Endodermal cell (in vitro differentiated cells): ENCODE measurements around the gene TIAM1. TPM values are rescaled to one million over a fixed set of nuclear protein-coding genes. Genes with fewer than 3 reads are reported as not detected.
"Not testable (repeated sequence)": the region's sequence is repeated elsewhere in the genome, so short reads cannot be mapped to it uniquely, and the experiment has no call there.

Source experiments
- DNase-seq: peaks from one replicate; pipeline ENCODE4 v3.0.0-alpha.2; 2017
- H3K27ac ChIP-seq: 2 replicates; pipeline ENCODE4 v1.5.1; 2013; ENCODE audit warnings: mild to moderate bottlenecking, low read depth, low read length, moderate library complexity
- H3K27me3 ChIP-seq: 2 replicates; pipeline ENCODE4 v1.6.1; 2013; ENCODE audit warnings: mild to moderate bottlenecking, low read length, moderate library complexity; ENCODE audit not compliant: insufficient read depth, control insufficient read depth, poor library complexity, severe bottlenecking
- H3K36me3 ChIP-seq: 2 replicates; pipeline ENCODE4 v1.7.0; 2013; ENCODE audit warnings: mild to moderate bottlenecking, low read length, moderate library complexity; ENCODE audit not compliant: control insufficient read depth, insufficient read depth
- H3K4me1 ChIP-seq: one replicate; pipeline ENCODE4 v1.7.0; 2013; ENCODE audit warnings: low read length; ENCODE audit not compliant: control insufficient read depth, insufficient read depth
- H3K4me3 ChIP-seq: 2 replicates; pipeline ENCODE4 v1.5.1; 2013; ENCODE audit warnings: mild to moderate bottlenecking, low read length, moderate library complexity
- H3K9ac ChIP-seq: 2 replicates; pipeline ENCODE4 v1.6.1; 2013; ENCODE audit warnings: mild to moderate bottlenecking, low read length, moderate library complexity; ENCODE audit not compliant: poor library complexity, severe bottlenecking; ENCODE audit errors: extremely low read depth
- H3K9me3 ChIP-seq: 2 replicates; pipeline ENCODE4 v1.6.1; 2013; ENCODE audit warnings: mild to moderate bottlenecking, low read length, moderate library complexity; ENCODE audit not compliant: control insufficient read depth
- H3K27ac Mint-ChIP-seq: 2 replicates; pipeline ENCODE4 v1.8.0; 2020; ENCODE audit warnings: mixed read lengths
- H3K27me3 Mint-ChIP-seq: 2 replicates; pipeline ENCODE4 v1.8.0; 2021; ENCODE audit warnings: mild to moderate bottlenecking, mixed read lengths; ENCODE audit not compliant: insufficient read depth
- H3K36me3 Mint-ChIP-seq: 2 replicates; pipeline ENCODE4 v1.8.0; 2020; ENCODE audit warnings: low read depth, mixed read lengths
- H3K4me1 Mint-ChIP-seq: 2 replicates; pipeline ENCODE4 v1.8.0; 2020; ENCODE audit warnings: mixed read lengths
- H3K4me3 Mint-ChIP-seq: 2 replicates; pipeline ENCODE4 v1.8.0; 2020; ENCODE audit warnings: mild to moderate bottlenecking, moderate library complexity, mixed read lengths
- H3K9me3 Mint-ChIP-seq: 2 replicates; pipeline ENCODE4 v1.8.0; 2020; ENCODE audit warnings: mild to moderate bottlenecking, mixed read lengths
- CTCF ChIP-seq: fragments of 200-600 bp; sonication (generic); conservative IDR thresholded peaks from 2 replicates; pipeline ENCODE4 v1.5.0; 2021; ENCODE audit warnings: antibody characterized with exemption, mild to moderate bottlenecking
- WGBS, 2 experiments: methylation state at CpG; one replicate each; pipeline versions ENCODE4 v1.1.5 to v1.1.7; 2013; ENCODE audit warnings: missing lambda C conversion rate in 2 of 2, mixed read lengths in 1 of 2; ENCODE audit not compliant: insufficient coverage in 1 of 2, insufficient read length in 1 of 2; 5-methylcytosine and 5-hydroxymethylcytosine counted together
- total RNA-seq, 2 donors: library from RNA; stranded (reverse); fragmentation: NEBNext Ultra II Directional in 1 of 2; extraction: Animal tissue kit (Norgen Biotek cat#: 25700) in 1 of 2; gene quantifications; 2 replicates in 1 of 2; 3 replicates in 1 of 2; pipeline ENCODE4 v1.2.1, GENCODE V29; 2021

The TIAM1 gene
- total RNA-seq, 2 donors from 2014 or later: 29.4 to 33.3 TPM

- no peak for TF ChIP-seq CTCF
- Histone ChIP-seq H3K4me3 (no peak overlapping the region), H3K27ac (no peak overlapping the region), H3K4me1 (no peaks in the 10 kb centered on the region), H3K27me3 (no peaks in the 10 kb centered on the region), H3K9me3 (peaks cover 8% of the 10 kb centered on the region), H3K9ac (no peak overlapping the region), H3K36me3 (peaks cover 4% of the 10 kb centered on the region)
- Mint-ChIP-seq H3K27me3 (no peaks in the 10 kb centered on the region), H3K4me1 (peaks cover 10% of the 10 kb centered on the region), H3K9me3 (peaks cover 10% of the 10 kb centered on the region), H3K27ac (no peak overlapping the region), H3K36me3 (peaks cover 22% of the 10 kb centered on the region), H3K4me3 (no peak overlapping the region)
- WGBS, 2 experiments: 94 to 97% methylated on average over 7 to 9 of the region's 9 CpGs
- no peak for DNase-seq
Observed at GRCh38 chr21:31233711-31234110, 110.3 kb downstream of the TIAM1 start.

GRCh38 chr21:31232344-31232743 is 111.7 kb downstream of the TIAM1 start:
- peaks cover 10% of the 10 kb centered on the region for H3K9me3 Mint-ChIP-seq
- Histone ChIP-seq H3K9me3 (peaks cover 8% of the 10 kb centered on the region), H3K9ac (no peak overlapping the region), H3K36me3 (peaks cover 4% of the 10 kb centered on the region), H3K27ac (no peak overlapping the region), H3K4me1 (no peaks in the 10 kb centered on the region), H3K4me3 (no peak overlapping the region), H3K27me3 (no peaks in the 10 kb centered on the region)
- WGBS, 2 experiments: 94 to 100% methylated on average over 1 to 3 of the region's 3 CpGs
- no peak overlapping the region for H3K27ac Mint-ChIP-seq
- H3K4me1 Mint-ChIP-seq: peaks cover 10% of the 10 kb centered on the region
- no peak for DNase-seq
- no peaks in the 10 kb centered on the region for H3K27me3 Mint-ChIP-seq
- no peak for TF ChIP-seq CTCF
- peaks cover 25% of the 10 kb centered on the region for H3K36me3 Mint-ChIP-seq
- no peak overlapping the region for H3K4me3 Mint-ChIP-seq

- H3K27ac ChIP-seq: no peak overlapping the region
- no peaks in the 10 kb centered on the region for H3K4me1 Mint-ChIP-seq
- no peaks in the 10 kb centered on the region for H3K27me3 ChIP-seq
- 93 to 98% methylated on average over 6 of the region's 6 CpGs for WGBS, 2 experiments
- peaks cover 4% of the 10 kb centered on the region for H3K36me3 ChIP-seq
- H3K9me3 ChIP-seq: peaks cover 8% of the 10 kb centered on the region
- peaks cover 10% of the 10 kb centered on the region for H3K9me3 Mint-ChIP-seq
- no peak overlapping the region for H3K4me3 ChIP-seq
- H3K27ac Mint-ChIP-seq: peak overlapping the region; percentile 33
- TF ChIP-seq CTCF: no peak
- no peak overlapping the region for H3K4me3 Mint-ChIP-seq
- H3K27me3 Mint-ChIP-seq: no peaks in the 10 kb centered on the region
- H3K4me1 ChIP-seq: no peaks in the 10 kb centered on the region
- DNase-seq: no peak
- peaks cover 25% of the 10 kb centered on the region for H3K36me3 Mint-ChIP-seq
- no peak overlapping the region for H3K9ac ChIP-seq
Observed at GRCh38 chr21:31230937-31231336, 113.1 kb downstream of the TIAM1 start.

GRCh38 chr21:31228723-31229122 is 115.3 kb downstream of the TIAM1 start:
- H3K27ac Mint-ChIP-seq, H3K9me3 ChIP-seq, H3K9ac ChIP-seq, H3K4me3 ChIP-seq, H3K27me3 Mint-ChIP-seq, H3K4me3 Mint-ChIP-seq, DNase-seq, H3K9me3 Mint-ChIP-seq, H3K4me1 Mint-ChIP-seq, H3K27ac ChIP-seq, H3K4me1 ChIP-seq, H3K27me3 ChIP-seq: not testable (repeated sequence)
- peaks cover 25% of the 10 kb centered on the region for H3K36me3 Mint-ChIP-seq
- H3K36me3 ChIP-seq: peaks cover 10% of the 10 kb centered on the region
- WGBS, 2 experiments: 94 to 100% methylated on average over 1 to 6 of the region's 6 CpGs
